ENCODE results near the gene RPS15.

Gene RPS15

DNA sequence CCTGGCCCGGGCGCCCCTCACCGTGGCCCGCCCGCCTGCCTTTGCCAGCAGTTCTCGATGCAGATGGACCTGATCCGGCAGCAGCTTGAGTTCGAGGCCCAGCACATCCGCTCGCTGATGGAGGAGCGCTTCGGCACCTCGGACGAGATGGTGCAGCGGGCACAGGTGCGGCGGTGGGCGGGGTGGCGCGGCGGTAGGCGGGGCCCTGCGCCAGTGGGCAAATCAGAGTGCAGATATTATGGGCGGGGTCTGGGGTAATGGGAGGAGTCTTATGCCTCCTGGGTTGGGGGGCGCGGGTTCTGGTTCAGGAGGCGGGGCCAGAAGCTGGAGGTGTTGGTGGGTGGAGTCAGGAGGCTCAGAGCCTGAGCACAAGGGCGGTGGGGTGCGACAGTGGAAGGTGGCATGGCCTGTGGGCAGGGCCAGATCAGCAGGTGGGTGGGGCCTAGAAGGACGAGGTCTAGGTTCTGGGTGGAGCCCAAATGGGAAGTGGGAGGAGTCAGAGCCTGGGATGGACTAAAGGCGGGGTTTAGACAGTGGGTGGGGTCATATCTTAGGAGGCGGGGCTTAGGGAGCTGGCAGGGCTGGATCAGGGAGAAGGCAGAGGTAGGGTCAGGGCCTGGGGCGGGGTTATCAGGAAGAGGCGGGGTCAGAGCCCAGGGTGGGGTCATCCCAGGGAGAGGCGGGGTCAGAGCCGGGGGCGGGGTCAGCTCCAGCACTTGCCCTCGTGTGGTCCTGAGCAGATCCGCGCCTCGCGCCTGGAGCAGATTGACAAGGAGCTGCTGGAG lies 17.3 kb downstream of the RPS15 start:
- DNase-seq, result peak; percentile 59

DNA sequence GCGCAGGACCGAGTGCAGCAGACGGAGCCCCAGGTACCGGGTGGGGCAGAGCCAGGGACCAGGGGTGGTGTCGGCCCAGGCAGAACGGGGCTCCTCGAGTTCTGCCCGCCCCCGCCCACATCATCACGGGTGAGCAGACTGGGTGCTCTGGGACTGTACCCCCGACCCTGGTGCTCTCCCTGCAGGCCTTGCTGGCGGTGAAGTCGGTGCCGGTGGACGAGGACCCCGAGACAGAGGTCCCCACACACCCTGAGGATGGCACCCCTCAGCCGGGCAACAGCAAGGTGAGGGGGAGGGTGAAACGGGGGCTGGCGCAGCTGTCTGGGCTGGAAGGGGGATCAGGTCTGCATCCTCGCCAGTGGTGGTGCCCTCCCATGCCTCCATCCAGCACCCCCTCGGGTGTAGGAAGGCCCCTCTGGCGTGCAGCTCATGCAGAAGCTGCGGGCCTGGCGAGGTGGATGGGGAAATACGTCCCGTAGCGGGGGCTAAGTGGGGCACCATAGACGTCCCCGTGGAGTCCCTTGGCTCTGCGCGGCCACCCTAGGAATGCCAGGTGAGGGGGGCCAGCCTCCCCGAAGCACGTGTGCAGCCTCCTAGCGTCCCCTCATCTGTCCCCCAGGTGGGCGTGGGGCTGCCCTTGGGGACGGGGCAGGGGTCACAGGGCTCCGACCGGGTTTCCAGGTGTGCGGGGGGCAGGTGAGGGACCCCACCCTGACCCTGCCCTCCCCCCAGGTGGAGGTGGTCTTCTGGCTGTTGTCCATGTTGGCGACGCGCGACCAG lies 18.1 kb downstream of the RPS15 start:
- no peak for DNase-seq

DNA sequence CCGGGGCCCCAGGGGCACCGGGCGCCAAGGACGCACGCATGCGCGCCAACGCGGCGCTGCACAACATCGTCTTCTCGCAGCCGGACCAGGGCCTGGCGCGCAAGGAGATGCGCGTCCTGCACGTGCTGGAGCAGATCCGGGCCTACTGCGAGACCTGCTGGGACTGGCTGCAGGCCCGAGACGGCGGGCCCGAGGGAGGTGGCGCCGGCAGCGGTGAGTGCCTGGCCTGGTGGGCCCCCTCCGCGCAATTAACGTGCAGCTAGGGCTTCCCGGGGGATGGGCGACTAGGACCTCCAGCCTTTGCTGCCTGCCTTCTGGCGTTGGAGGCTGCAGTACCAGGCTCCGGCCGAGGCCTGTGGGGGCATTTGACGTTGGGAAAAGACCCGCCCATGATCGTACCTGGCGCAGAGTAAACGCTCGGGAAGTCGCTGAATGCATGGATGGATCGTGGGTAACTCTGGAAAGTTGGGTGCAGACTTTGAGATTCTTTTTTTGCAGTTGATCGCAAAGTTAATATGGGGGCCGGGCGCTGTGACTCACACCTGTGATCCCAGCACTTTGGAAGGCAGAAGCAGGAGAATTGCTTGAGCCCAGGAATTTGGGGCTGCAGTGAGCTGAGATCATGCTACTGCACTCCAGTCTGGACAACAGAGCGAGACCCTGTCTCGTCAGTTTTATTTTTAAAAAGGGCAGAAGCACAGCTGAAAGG lies 19.0 kb downstream of the RPS15 start:
- no peak for DNase-seq

DNA sequence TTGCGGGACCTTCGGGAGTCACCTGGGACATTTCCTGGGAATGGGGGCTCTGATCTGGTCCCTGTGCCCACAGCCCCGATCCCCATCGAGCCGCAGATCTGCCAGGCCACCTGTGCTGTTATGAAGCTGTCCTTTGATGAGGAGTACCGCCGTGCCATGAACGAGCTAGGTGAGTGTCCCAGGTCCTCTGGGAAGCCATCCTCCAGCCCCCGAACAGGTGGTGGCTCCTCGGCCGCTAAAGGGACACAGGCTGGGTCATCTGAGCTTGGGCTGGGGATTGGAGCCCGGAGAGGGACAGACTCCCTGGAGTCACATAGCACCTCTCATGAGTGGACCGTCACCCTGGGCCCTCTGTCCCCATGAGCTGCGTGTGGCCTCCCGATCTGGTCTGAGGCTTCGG lies 19.7 kb downstream of the RPS15 start:
- no peak for DNase-seq

DNA sequence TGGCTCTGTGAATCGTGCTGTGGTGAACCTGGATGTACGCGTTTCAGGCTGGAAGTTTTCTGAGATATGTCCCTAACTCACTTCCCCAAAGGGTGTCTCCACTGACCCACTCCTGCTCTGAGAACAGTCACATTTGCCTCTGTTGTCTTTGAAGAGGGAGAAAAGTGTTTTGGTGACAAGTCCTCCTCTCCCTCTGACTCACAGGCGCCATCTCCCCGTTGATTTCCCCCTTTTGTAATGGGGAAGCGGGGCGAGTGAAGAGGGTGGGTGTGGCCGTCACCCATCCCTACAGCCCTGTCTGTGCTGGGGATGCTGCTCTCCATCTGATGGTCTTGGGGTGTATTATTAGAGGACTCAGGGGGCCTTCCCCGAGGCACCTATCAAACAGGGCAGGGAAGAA lies 21.3 kb downstream of the RPS15 start:
- no peak for DNase-seq

DNA sequence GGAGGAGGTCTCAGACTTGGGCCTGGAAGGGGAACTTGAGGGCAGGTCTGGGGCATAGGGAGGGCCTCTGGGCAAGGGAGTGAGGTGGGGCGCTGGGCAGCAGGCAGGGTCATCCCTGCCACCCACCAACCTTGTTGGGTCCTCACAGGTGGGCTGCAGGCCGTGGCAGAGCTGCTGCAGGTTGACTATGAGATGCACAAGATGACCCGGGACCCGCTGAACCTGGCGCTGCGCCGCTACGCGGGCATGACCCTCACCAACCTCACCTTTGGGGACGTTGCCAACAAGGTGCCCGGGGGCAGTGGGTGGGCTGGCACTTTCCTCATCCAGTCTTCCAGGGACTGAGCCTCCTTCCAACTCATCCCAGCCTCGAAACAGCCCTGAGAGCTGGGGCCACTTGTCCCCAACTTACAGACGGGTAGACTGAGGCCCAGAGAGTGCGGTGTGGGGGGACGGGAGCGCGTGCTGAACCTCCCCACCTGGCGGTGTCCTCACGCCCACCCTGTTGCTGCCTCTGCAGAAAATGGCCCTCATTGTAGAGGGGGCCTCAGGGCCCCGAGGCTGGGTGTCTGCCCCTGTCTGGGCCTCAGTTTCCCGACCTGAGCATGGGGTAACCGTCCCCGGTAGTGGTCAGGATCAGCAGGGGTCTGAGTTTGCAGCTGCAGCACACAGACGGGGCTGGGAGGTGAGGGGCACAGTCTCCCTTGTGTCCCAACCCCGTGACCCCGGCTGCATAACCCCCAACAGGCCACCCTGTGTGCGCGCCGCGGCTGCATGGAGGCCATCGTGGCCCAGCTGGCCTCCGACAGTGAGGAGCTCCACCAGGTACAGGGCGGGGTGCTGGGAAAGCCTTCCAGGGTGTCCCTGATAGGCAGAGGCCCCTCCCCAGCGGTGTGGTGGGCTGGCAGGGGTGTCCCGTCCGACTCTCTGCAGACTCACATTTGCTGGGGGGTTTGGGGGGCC lies 22.1 kb downstream of the RPS15 start:
- no peak for DNase-seq

DNA sequence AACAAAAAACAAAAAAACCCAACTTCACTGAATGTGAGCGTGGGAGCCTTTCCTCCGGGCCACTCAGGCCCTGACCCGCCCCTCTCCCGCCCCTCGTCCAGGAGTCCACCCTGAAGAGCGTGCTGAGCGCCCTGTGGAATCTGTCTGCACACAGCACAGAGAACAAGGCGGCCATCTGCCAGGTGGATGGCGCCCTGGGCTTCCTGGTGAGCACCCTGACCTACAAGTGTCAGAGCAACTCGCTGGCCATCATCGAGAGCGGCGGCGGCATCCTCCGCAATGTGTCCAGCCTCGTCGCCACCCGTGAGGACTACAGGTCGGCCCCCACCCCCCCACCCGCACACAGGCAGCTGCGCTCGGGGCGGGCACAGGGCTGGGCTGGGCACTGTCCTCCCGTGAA lies 23.7 kb downstream of the RPS15 start:
- no peak for DNase-seq

DNA sequence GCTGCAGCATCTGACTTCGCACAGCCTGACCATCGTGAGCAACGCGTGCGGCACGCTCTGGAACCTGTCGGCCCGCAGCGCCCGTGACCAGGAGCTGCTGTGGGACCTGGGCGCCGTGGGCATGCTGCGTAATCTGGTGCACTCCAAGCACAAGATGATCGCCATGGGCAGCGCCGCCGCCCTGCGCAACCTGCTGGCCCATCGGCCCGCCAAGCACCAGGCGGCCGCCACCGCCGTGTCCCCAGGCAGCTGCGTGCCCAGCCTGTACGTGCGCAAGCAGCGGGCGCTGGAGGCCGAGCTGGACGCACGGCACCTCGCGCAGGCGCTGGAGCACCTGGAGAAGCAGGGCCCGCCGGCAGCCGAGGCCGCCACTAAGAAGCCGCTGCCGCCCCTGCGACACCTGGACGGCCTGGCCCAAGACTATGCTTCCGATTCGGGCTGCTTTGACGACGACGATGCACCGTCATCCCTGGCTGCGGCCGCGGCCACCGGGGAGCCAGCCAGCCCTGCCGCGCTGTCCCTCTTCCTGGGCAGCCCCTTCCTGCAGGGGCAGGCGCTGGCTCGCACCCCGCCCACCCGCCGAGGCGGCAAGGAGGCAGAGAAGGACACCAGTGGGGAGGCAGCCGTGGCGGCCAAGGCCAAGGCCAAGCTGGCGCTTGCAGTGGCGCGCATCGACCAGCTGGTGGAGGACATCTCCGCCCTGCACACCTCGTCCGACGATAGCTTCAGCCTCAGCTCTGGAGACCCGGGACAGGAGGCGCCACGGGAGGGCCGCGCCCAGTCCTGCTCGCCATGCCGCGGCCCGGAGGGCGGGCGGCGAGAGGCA lies 27.2 kb downstream of the RPS15 start:
- peak; percentile 50 for DNase-seq

DNA sequence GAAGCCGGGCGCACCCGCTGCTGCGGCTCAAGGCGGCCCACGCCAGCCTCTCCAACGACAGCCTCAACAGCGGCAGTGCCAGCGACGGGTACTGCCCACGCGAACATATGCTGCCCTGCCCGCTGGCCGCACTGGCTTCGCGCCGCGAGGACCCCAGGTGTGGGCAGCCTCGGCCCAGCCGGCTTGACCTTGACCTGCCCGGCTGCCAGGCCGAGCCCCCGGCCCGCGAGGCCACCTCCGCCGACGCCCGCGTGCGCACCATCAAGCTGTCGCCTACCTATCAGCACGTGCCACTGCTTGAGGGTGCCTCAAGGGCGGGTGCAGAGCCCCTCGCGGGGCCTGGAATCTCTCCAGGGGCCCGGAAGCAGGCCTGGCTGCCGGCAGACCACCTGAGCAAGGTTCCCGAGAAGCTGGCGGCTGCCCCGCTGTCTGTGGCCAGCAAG lies 27.8 kb downstream of the RPS15 start:
- peak; percentile 17 for DNase-seq

DNA sequence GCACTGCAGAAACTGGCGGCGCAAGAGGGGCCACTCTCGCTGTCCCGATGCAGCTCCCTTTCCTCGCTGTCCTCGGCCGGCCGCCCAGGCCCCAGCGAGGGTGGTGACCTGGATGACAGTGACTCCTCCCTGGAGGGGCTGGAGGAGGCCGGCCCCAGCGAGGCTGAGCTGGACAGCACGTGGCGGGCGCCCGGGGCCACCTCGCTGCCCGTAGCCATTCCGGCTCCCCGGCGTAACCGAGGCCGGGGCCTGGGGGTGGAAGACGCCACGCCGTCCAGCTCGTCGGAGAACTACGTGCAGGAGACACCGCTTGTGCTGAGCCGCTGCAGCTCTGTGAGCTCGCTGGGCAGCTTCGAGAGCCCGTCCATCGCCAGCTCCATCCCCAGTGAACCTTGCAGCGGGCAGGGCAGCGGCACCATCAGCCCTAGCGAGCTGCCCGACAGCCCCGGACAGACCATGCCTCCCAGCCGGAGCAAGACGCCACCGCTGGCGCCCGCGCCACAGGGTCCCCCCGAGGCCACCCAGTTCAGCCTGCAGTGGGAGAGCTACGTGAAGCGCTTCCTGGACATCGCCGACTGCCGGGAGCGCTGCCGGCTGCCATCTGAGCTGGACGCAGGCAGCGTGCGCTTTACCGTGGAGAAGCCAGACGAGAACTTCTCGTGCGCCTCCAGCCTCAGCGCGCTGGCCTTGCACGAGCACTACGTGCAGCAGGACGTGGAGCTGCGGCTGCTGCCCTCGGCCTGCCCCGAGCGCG lies 28.4 kb downstream of the RPS15 start:
- peak; percentile 21 for DNase-seq

DNA sequence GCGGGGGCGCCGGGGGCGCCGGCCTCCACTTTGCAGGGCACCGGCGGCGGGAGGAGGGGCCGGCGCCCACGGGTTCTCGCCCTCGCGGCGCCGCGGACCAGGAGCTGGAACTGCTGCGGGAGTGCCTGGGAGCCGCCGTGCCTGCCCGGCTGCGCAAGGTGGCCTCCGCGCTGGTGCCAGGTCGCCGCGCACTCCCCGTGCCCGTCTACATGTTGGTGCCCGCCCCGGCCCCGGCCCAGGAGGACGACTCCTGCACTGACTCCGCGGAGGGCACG lies 29.0 kb downstream of the RPS15 start:
- DNase-seq, result no peak

DNA sequence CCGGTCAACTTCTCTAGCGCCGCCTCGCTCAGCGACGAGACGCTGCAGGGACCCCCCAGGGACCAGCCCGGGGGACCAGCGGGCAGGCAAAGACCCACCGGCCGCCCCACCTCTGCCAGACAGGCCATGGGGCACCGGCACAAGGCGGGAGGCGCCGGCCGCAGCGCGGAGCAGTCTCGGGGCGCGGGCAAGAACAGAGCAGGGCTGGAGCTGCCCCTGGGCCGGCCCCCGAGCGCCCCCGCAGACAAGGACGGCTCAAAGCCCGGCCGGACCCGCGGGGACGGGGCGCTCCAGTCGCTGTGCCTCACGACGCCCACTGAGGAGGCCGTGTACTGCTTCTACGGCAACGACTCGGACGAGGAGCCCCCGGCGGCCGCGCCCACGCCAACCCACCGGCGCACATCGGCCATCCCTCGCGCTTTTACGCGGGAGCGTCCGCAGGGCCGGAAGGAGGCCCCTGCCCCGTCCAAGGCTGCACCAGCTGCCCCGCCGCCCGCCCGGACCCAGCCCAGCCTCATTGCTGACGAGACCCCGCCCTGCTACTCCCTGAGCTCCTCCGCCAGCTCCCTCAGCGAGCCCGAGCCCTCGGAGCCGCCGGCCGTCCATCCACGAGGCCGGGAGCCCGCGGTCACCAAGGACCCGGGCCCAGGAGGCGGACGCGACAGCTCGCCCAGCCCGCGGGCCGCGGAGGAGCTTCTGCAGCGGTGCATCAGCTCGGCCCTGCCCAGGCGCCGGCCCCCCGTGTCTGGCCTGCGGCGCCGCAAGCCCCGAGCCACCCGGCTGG lies 29.5 kb downstream of the RPS15 start:
- peak; percentile 28 for DNase-seq

DNA sequence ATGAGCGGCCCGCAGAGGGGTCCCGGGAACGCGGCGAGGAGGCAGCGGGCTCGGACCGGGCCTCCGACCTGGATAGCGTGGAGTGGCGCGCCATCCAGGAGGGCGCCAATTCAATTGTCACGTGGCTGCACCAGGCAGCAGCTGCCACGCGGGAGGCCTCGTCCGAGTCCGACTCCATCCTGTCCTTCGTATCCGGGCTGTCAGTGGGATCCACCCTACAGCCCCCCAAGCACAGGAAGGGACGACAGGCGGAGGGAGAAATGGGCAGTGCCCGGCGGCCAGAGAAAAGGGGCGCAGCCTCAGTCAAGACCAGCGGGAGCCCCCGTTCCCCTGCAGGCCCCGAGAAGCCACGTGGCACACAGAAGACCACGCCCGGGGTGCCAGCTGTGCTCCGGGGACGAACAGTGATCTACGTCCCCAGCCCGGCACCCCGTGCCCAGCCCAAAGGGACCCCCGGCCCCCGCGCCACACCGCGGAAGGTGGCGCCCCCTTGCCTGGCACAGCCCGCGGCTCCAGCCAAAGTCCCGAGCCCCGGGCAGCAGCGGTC lies 30.2 kb downstream of the RPS15 start:
- peak; percentile 17 for DNase-seq

DNA sequence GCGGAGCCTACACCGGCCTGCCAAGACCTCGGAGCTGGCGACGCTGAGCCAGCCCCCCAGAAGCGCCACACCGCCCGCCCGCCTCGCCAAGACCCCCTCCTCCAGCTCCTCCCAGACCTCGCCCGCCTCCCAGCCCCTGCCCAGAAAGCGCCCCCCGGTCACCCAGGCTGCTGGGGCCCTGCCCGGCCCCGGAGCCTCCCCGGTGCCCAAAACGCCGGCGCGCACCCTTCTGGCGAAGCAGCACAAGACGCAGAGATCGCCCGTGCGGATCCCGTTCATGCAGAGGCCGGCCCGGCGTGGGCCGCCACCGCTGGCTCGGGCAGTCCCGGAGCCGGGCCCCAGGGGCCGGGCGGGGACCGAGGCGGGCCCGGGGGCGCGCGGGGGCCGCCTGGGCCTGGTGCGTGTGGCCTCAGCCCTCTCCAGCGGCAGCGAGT lies 30.6 kb downstream of the RPS15 start:
- DNase-seq, result peak; percentile 55

DNA sequence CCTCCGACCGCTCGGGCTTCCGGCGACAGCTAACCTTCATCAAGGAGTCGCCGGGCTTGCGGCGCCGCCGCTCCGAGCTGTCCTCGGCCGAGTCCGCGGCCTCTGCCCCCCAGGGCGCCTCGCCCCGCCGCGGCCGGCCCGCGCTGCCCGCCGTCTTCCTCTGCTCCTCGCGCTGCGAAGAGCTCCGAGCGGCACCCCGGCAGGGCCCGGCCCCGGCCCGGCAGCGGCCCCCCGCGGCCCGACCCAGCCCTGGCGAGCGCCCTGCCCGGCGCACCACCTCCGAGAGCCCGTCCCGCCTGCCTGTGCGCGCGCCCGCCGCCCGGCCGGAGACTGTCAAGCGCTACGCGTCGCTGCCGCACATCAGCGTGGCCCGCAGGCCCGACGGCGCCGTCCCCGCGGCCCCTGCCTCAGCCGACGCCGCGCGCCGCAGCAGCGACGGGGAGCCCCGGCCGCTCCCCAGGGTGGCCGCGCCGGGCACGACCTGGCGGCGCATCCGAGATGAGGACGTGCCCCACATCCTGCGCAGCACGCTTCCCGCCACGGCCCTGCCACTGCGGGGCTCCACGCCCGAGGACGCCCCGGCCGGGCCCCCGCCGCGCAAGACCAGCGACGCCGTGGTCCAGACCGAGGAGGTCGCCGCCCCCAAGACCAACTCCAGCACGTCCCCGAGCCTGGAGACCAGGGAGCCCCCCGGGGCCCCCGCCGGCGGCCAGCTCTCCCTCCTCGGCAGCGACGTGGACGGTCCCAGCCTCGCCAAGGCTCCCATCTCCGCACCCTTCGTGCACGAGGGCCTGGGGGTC lies 31.3 kb downstream of the RPS15 start:
- DNase-seq, result peak; percentile 46

DNA sequence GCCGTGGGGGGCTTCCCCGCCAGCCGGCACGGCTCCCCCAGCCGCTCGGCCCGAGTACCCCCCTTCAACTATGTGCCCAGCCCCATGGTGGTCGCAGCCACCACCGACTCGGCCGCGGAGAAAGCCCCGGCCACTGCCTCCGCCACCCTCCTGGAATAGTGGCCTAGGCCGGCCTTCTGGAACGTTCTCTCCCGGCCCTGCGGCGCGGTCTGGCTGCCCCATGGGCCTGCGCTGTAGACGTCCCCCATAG lies 31.8 kb downstream of the RPS15 start:
- DNase-seq, result no peak

DNA sequence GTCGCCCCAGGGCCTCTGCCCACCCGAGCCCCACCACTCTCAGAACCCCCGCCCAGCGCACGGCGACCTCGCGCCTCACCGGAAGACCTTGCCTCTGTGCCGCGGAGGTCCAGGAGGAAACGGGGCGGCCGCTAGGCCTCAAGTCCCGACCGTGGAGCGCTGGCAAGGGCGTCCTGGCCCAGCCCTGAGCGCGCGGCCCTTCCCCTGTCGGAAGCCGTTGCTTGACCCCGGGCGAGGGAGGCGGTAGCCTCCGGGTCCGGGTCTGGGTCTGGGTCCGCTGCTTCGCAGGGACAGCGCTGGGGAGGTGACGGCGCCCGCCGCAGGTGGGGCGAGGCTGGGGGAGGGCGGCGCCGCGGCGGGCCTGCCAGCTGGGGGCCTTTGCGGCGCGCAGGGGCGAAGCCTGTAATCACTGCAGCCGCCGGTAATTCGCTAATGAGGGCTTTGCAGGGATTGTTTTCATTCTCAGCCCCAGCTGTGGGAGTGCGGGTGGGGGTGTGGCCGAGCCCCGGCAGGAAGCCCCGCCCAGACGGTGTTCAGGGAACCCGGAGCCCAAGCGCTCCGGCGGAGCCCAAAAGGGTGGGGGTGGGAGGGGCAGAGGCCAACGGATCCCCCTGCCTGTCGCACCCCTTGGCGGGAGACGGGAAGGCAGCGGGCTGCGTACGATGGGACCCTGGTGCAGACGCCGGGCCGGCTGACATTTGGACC lies 32.3 kb downstream of the RPS15 start:
- DNase-seq, result peak; percentile 77

DNA sequence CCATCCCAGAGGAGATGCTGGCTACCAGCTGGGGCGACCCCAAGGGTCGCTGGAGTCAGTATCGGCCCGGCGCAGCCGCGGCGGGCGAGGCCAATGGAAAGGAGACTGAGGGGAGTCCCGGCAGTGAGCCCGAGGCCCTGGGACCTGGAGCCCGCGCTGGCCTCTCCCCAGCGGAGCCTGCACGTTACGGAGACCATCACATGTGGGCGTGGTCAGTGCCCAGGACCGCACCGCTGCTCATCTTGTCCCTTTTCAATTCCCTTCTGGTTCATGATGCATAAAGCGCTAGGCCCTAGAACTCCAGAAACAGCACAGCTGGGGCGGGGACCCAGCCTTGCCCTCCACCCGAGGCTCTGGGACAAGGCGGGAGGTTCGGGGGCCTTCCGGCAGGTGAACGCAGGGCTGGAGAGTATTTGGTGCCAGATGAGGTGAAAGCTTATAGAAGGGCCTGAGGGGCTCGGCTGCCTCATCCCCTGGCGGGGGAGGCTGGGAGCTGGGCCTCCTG lies 32.9 kb downstream of the RPS15 start:
- DNase-seq, result peak; percentile 39

Data from activated T-cell treated with anti-CD3 and anti-CD28 coated beads, Interleukin-2, amount 50 U/mL, for 1 hour (primary cell).